IMR-90 (cell line): ENCODE measurements around the gene RBM44. TPM values are rescaled to one million over a fixed set of nuclear protein-coding genes. Genes with fewer than 3 reads are reported as not detected.

Source experiments
- ATAC-seq: fragments of 200-7000 bp; cut with Tn5 transposase; 2 replicates; pipeline ENCODE4 v1.9.1; 2020; ENCODE audit warnings: low read depth, mild to moderate bottlenecking, moderate library complexity
- BruUV-seq: library from RNA; stranded (reverse); fragments of 400-500 nt; replicated peaks from 2 replicates; lab custom pipeline; 2021; lab: Mats Ljungman, UMichigan
- CTCF ChIA-PET: fragments of 300-600 bp; formaldehyde crosslinking; extraction: SDS; loops from one replicate; lab custom pipeline; 2021; ENCODE audit warnings: antibody characterized with exemption; lab: Yijun Ruan, JAX
- POLR2A ChIA-PET: fragments of 300-600 bp; sonication (Branson Sonifier 250); formaldehyde crosslinking; loops from one replicate; lab custom pipeline; 2022; ENCODE audit warnings: antibody characterized with exemption; ENCODE audit not compliant: unreplicated experiment; lab: Charles Lee
- DNase-seq: peaks from one replicate; pipeline ENCODE4 v3.0.0; 2013
- H2AFZ ChIP-seq: replicated peaks from 2 replicates; pipeline ENCODE3; 2013; ENCODE audit warnings: low read length, mild to moderate bottlenecking; ENCODE audit not compliant: poor library complexity
- H2AK5ac ChIP-seq: 2 replicates; pipeline ENCODE4 v1.6.1; 2013; ENCODE audit warnings: low read depth, low read length, inconsistent platforms
- H2AK9ac ChIP-seq: replicated peaks from 2 replicates; pipeline ENCODE3; 2013; ENCODE audit warnings: mild to moderate bottlenecking, low read depth, low read length, moderate library complexity; ENCODE audit not compliant: poor library complexity
- H2BK120ac ChIP-seq: 2 replicates; pipeline ENCODE4 v1.6.1; 2013; ENCODE audit warnings: low read depth, low read length, inconsistent platforms
- H2BK15ac ChIP-seq: 3 replicates; pipeline ENCODE4 v1.6.1; 2013; ENCODE audit warnings: low read depth, low read length, inconsistent platforms
- H2BK20ac ChIP-seq: 2 replicates; pipeline ENCODE4 v1.6.1; 2013; ENCODE audit warnings: low read depth, mild to moderate bottlenecking, inconsistent platforms, low read length, moderate library complexity
- H2BK5ac ChIP-seq: 2 replicates; pipeline ENCODE4 v1.6.1; 2013; ENCODE audit warnings: mild to moderate bottlenecking, low read depth, low read length, inconsistent platforms; ENCODE audit not compliant: poor library complexity, severe bottlenecking
- H3K14ac ChIP-seq: replicated peaks from 2 replicates; pipeline ENCODE4 v1.6.1; 2013; ENCODE audit warnings: low read depth, low read length, inconsistent platforms
- H3K18ac ChIP-seq: 2 replicates; pipeline ENCODE4 v1.6.1; 2013; ENCODE audit warnings: low read depth, low read length, control low read depth
- H3K23ac ChIP-seq: 2 replicates; pipeline ENCODE4 v1.6.1; 2013; ENCODE audit warnings: low read depth, low read length, inconsistent platforms
- H3K27ac ChIP-seq: 2 replicates; pipeline ENCODE4 v1.5.1; 2013; ENCODE audit warnings: mild to moderate bottlenecking, control low read depth, low read length; ENCODE audit not compliant: insufficient read depth
- H3K27me3 ChIP-seq: 2 replicates; pipeline ENCODE4 v1.6.1; 2013; ENCODE audit warnings: low read length; ENCODE audit not compliant: control insufficient read depth, insufficient read depth
- H3K36me3 ChIP-seq: 2 replicates; pipeline ENCODE4 v1.6.1; 2013; ENCODE audit warnings: low read length, mixed read lengths; ENCODE audit not compliant: control insufficient read depth, insufficient read depth
- H3K4ac ChIP-seq: 2 replicates; pipeline ENCODE4 v1.6.1; 2013; ENCODE audit warnings: low read depth, low read length, inconsistent platforms
- H3K4me1 ChIP-seq: 2 replicates; pipeline ENCODE4 v1.6.1; 2013; ENCODE audit warnings: low read length, mixed read lengths; ENCODE audit not compliant: control insufficient read depth, insufficient read depth
- H3K4me2 ChIP-seq: 2 replicates; pipeline ENCODE4 v1.6.1; 2013; ENCODE audit warnings: low read depth, mild to moderate bottlenecking, control low read depth, low read length, moderate library complexity
- H3K4me3 ChIP-seq: 2 replicates; pipeline ENCODE4 v1.5.1; 2013; ENCODE audit warnings: low read depth, mild to moderate bottlenecking, control low read depth, low read length, moderate library complexity; ENCODE audit not compliant: insufficient read depth
- H3K56ac ChIP-seq: 2 replicates; pipeline ENCODE4 v1.6.1; 2013; ENCODE audit warnings: low read length, inconsistent platforms; ENCODE audit not compliant: insufficient read depth; ENCODE audit errors: extremely low read depth
- H3K79me1 ChIP-seq, 2 experiments: 2 replicates each; pipeline ENCODE4 v1.6.1; 2013; ENCODE audit warnings: low read length in 2 of 2, inconsistent platforms in 1 of 2, low read depth in 1 of 2
- H3K9ac ChIP-seq: 2 replicates; pipeline ENCODE4 v1.6.1; 2013; ENCODE audit warnings: low read depth, low read length, control low read depth
- H3K9me1 ChIP-seq: 2 replicates; pipeline ENCODE4 v1.6.1; 2013; ENCODE audit warnings: low read length, inconsistent platforms; ENCODE audit not compliant: insufficient read depth
- H3K9me3 ChIP-seq: 2 replicates; pipeline ENCODE4 v1.6.1; 2013; ENCODE audit warnings: low read length; ENCODE audit not compliant: control insufficient read depth, insufficient read depth
- H4K20me1 ChIP-seq: 2 replicates; pipeline ENCODE4 v1.6.1; 2013; ENCODE audit warnings: low read length, inconsistent platforms; ENCODE audit not compliant: insufficient read depth
- H4K5ac ChIP-seq: 2 replicates; pipeline ENCODE4 v1.6.1; 2013; ENCODE audit warnings: mild to moderate bottlenecking, low read depth, low read length, control low read depth
- H4K8ac ChIP-seq, 2 experiments: 2 replicates each; pipeline ENCODE4 v1.6.1; 2013; ENCODE audit warnings: low read depth in 2 of 2, low read length in 2 of 2, control low read depth in 1 of 2, inconsistent platforms in 1 of 2
- H4K91ac ChIP-seq: 2 replicates; pipeline ENCODE4 v1.6.1; 2013; ENCODE audit warnings: low read depth, low read length, inconsistent platforms; ENCODE audit not compliant: insufficient read depth
- BHLHE40 ChIP-seq: fragments of 150-350 bp; IDR thresholded peaks from 2 replicates; pipeline ENCODE4 v1.6.1; 2016; ENCODE audit warnings: mild to moderate bottlenecking, low read depth, low read length
- CTCF ChIP-seq: conservative IDR thresholded peaks from 2 replicates; pipeline ENCODE4 v1.5.1; 2012; ENCODE audit warnings: mild to moderate bottlenecking, low read depth, low read length, improper control_type of control experiment
- ELK1 ChIP-seq: fragments of 150-350 bp; IDR thresholded peaks from 2 replicates; pipeline ENCODE4 v1.6.1; 2016; ENCODE audit warnings: low read depth, mild to moderate bottlenecking, low read length, moderate library complexity, borderline replicate concordance
- FOS ChIP-seq: fragments of 150-350 bp; IDR thresholded peaks from 2 replicates; pipeline ENCODE4 v1.6.1; 2016; ENCODE audit warnings: low read depth, low read length
- MAFK ChIP-seq: IDR thresholded peaks from 2 replicates; pipeline ENCODE4 v1.6.1; 2012; ENCODE audit warnings: low read depth, low read length, improper control_type of control experiment
- MXI1 ChIP-seq: IDR thresholded peaks from 2 replicates; pipeline ENCODE4 v1.6.1; 2012; ENCODE audit warnings: low read depth, mild to moderate bottlenecking, low read length, moderate library complexity, borderline replicate concordance
- NFE2L2 ChIP-seq: fragments of 150-350 bp; IDR thresholded peaks from 2 replicates; pipeline ENCODE4 v1.6.1; 2016; ENCODE audit warnings: low read depth, mild to moderate bottlenecking, low read length
- POLR2A ChIP-seq: IDR thresholded peaks from 2 replicates; pipeline ENCODE4 v1.6.1; 2012; ENCODE audit warnings: mild to moderate bottlenecking, low read depth, low read length
- RAD21 ChIP-seq: IDR thresholded peaks from 2 replicates; pipeline ENCODE4 v1.6.1; 2012; ENCODE audit warnings: low read length, improper control_type of control experiment
- RCOR1 ChIP-seq: IDR thresholded peaks from 2 replicates; pipeline ENCODE4 v1.6.1; 2012; ENCODE audit warnings: mild to moderate bottlenecking, low read length, improper control_type of control experiment; ENCODE audit not compliant: insufficient replicate concordance
- RFX5 ChIP-seq: IDR thresholded peaks from 2 replicates; pipeline ENCODE4 v1.8.0; 2012; ENCODE audit warnings: low read depth, mild to moderate bottlenecking, low read length, moderate library complexity
- SMC3 ChIP-seq: fragments of 150-350 bp; IDR thresholded peaks from 2 replicates; pipeline ENCODE4 v1.6.1; 2016; ENCODE audit warnings: low read depth, mild to moderate bottlenecking, antibody characterized with exemption, low read length, moderate library complexity
- USF2 ChIP-seq: fragments of 150-350 bp; IDR thresholded peaks from 2 replicates; pipeline ENCODE4 v1.6.1; 2017; ENCODE audit warnings: mild to moderate bottlenecking, antibody characterized with exemption, low read length, low read depth
- WGBS, 2 experiments: methylation state at CpG; one replicate each; pipeline versions ENCODE4 v1.1.5 to v1.1.7; 2013; ENCODE audit warnings: missing lambda C conversion rate in 2 of 2; ENCODE audit not compliant: insufficient read length in 1 of 2; ENCODE audit errors: extremely low coverage in 2 of 2; 5-methylcytosine and 5-hydroxymethylcytosine counted together
- dilution Hi-C: fragments of 300-500 bp; cut with HindIII; formaldehyde crosslinking; loops from one replicate; pipeline ENCODE4 v1.14.3; 2018; ENCODE audit warnings: low sequenced_read_pairs; ENCODE audit not compliant: unreplicated experiment
- in situ Hi-C: fragments of 300-500 bp; cut with MboI; formaldehyde crosslinking; loops from 3 replicates; pipeline ENCODE4 v1.14.3; 2019; ENCODE audit warnings: low sequenced_read_pairs, inconsistent platforms, mixed read lengths
- intact Hi-C: fragments of 100-400 bp; cut with micrococcal nuclease; formaldehyde crosslinking; loops from 2 replicates; pipeline ENCODE4 v1.10.0; 2022
- polyA plus RNA-seq, 3 experiments: library from polyadenylated mRNA; depleted of rRNA; stranded (reverse); fragments of >200 nt; gene quantifications; 2 replicates each; pipeline ENCODE4 v1.2.3, GENCODE V29; 2012; ENCODE audit warnings: low replicate concordance in 1 of 3
- total RNA-seq: library from RNA; depleted of rRNA; stranded (reverse); fragments of >200 nt; gene quantifications from 2 replicates; pipeline ENCODE4 v1.2.3, GENCODE V29; 2012

RBM44 gene
- total and polyA plus RNA-seq, 2 of the 4 experiments (the other 2 are of a cell fraction) = 0.14 to 0.18 TPM

GRCh38 chr2:237754626-237755248, 43.8 kb upstream of the RBM44 start:
- Histone ChIP-seq H4K5ac (no peak overlapping the region), H4K20me1 (peaks cover 8% of the 10 kb centered on the region; the same call in 1 of the 2 replicates), H4K8ac (no peak overlapping the region), H3K4me2 (no peak overlapping the region), H3K27ac (no peak overlapping the region), H3K36me3 (peaks cover 54% of the 10 kb centered on the region), H3K4me3 (no peak overlapping the region), H2AK9ac (no peak overlapping the region), H2AFZ (no peak overlapping the region), H3K18ac (no peak overlapping the region), H4K91ac (no peak overlapping the region), H2BK20ac (no peak overlapping the region), H2BK120ac (no peak overlapping the region), H3K27me3 (no peaks in the 10 kb centered on the region), H3K4ac (0 out of 2 replicates have a peak overlapping the region, but pooled peaks have one; percentile 31), H3K79me1 (peaks cover 26 to 55% of the 10 kb centered on the region in 2 experiments; a peak in 3 of 4 replicates), H3K9me3 (no peaks in the 10 kb centered on the region), H3K56ac (no peak overlapping the region), H3K4me1 (peaks cover 7% of the 10 kb centered on the region), H2BK5ac (no peak overlapping the region), H3K23ac (no peak overlapping the region), H2AK5ac (no peak overlapping the region), H3K9me1 (peaks cover 13% of the 10 kb centered on the region), H3K9ac (no peak overlapping the region), H3K14ac (no peak overlapping the region), H2BK15ac (no peak overlapping the region)
- ChIA-PET POLR2A (interaction anchor here (0.5 kb wide), 1 partner anchor 510 kb away, joined by 3 read pairs; no protein-coding TSS in a partner anchor), CTCF (interaction anchor here (0.7 to 2.0 kb wide), 3 partner anchors 10 to 1122 kb away, joined by 3 to 6 read pairs (median 5); no protein-coding TSS in a partner anchor)
- ATAC-seq (peak; percentile 30; the same call in 1 of the 2 replicates), DNase-seq (no peak)
- in situ Hi-C loops = no loop called here
- dilution Hi-C loops = no loop called here
- BruUV-seq = no TSS peak
- intact Hi-C loops = no loop called here
- TF ChIP-seq NFE2L2 = no peak
- no peak for TF ChIP-seq RCOR1
- TF ChIP-seq CTCF = no peak
- TF ChIP-seq FOS = no peak
- no peak for TF ChIP-seq MAFK
- TF ChIP-seq RFX5 = no peak
- TF ChIP-seq ELK1 = no peak
- TF ChIP-seq SMC3 = no peak
- no peak for TF ChIP-seq RAD21
- no peak for TF ChIP-seq MXI1
- no peak for TF ChIP-seq BHLHE40
- TF ChIP-seq POLR2A = no peak
- TF ChIP-seq USF2 = no peak
- WGBS, 2 experiments = 70% methylated on average over 4 of the region's 12 CpGs; no CpG with 5 or more reads in 1 of the 2 experiments
